Astrocyte of the cerebellum (primary cell): ENCODE data around the gene RHBDL1.

Experiments
- DNase-seq: peaks from one replicate; pipeline ENCODE4 v3.0.0-alpha.2; 2011; ENCODE audit warnings: low read depth
- H3K4me3 ChIP-seq: 2 replicates; pipeline ENCODE4 v1.5.1; 2011; ENCODE audit warnings: mild to moderate bottlenecking, low read depth, low read length, moderate library complexity
- in situ Hi-C: cut with HindIII; loops from 2 replicates; pipeline ENCODE4 v1.10.0; 2017; ENCODE audit warnings: low sequenced_read_pairs
- TF ChIP-seq, protein P1 (sequence below): IDR thresholded peaks from 2 replicates; pipeline ENCODE4 v1.5.1; 2012; ENCODE audit warnings: low read length, low read depth, moderate library complexity, mild to moderate bottlenecking; ENCODE audit errors: missing control alignments

RHBDL1 gene

GRCh38 chr16:682493-683395 lies 7.3 kb downstream of the RHBDL1 start:
- peak overlapping the region; percentile 55 for H3K4me3 ChIP-seq
- no peak for DNase-seq
- in situ Hi-C loops: no loop called here
- TF ChIP-seq, protein P1, sequence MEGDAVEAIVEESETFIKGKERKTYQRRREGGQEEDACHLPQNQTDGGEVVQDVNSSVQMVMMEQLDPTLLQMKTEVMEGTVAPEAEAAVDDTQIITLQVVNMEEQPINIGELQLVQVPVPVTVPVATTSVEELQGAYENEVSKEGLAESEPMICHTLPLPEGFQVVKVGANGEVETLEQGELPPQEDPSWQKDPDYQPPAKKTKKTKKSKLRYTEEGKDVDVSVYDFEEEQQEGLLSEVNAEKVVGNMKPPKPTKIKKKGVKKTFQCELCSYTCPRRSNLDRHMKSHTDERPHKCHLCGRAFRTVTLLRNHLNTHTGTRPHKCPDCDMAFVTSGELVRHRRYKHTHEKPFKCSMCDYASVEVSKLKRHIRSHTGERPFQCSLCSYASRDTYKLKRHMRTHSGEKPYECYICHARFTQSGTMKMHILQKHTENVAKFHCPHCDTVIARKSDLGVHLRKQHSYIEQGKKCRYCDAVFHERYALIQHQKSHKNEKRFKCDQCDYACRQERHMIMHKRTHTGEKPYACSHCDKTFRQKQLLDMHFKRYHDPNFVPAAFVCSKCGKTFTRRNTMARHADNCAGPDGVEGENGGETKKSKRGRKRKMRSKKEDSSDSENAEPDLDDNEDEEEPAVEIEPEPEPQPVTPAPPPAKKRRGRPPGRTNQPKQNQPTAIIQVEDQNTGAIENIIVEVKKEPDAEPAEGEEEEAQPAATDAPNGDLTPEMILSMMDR: no peak

GRCh38 chr16:683396-684070 lies 8.1 kb downstream of the RHBDL1 start:
- TF ChIP-seq, protein P1: no peak
- peak overlapping the region; percentile 55 for H3K4me3 ChIP-seq
- no peak for DNase-seq
- in situ Hi-C loops: no loop called here

DNA sequence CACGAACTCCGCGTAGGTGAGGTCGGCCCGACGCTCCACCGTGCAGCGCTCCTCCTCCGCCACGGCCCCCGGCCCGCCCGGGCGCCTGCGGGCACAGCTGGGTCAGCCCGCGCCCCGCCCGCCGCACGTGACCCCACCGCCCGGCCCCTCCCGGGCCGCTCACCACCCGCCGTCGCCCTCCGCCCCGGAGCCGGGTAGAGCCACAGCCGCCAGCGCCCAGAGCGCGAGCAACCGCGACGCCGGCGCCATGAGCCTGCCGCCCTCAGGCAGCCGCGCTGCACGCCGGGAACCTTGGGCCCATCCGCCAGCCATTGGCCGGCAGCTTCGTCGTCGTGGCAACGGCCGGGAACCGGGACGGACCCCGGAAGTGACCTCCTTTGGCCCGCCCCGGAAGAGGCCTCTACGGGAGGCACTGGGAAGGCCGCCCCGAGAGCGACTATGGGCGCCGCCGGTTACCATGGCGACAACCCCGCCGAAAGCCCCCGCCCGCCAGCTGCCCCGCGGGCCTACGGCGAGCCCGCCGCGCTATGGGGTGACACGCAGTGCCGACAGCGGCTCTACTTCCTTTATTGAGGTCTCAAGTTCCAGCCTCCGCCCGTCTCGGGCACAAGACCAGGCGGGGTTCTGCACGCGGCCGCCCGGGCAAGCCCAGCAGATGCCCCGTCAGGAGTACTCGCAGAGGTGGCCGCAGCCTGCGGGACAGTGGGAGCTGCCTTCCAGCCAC lies 8.8 kb downstream of the RHBDL1 start, which contains the start of gene JMJD8:
JMJD8 (minus strand) TSS at position 264 of the 724 bp plus-strand sequence; CDS start at position 249, 15 bp downstream.
- in situ Hi-C loops: no loop called here
- TF ChIP-seq, protein P1: no peak
- DNase-seq: peak; percentile 78
- peak within 1 kb of the TSS; percentile 55 for H3K4me3 ChIP-seq

DNA sequence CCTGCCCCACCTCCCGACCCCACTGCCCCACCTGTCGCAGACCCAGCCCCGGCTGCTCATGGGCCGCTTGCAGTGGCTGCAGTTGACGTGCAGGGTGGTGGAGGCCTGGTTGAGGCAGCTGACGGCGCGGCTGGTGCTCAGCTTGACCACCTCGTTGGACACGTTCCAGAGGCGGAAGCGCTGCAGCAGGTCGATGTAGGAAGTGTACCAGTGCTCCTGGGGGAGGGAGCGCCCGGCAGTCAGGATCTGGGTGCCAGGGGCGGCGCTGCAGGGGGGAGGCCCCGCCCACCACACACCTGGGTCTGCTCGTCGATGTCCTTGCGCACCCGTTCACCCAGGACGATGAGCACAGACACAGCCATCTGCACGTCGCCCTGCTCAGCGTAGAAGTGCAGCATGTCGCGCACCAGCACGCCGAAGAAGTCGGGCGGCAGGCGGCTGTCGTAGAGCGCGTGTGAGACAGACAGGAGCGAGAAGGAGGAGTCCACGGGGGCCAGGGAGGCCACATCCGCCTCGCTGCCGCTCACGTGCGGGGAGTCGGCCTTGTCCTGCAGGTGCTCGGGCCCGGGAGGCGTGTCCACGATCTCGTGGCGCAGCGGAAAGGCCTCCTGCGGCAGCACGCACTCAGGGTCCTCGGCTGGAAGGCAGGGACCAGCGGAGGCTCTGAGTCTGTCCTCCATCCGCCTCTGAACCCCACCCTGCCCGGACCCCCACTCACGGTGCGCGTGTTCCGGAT lies 9.7 kb downstream of the RHBDL1 start:
- H3K4me3 ChIP-seq: no peak overlapping the region
- DNase-seq: no peak
- TF ChIP-seq, protein P1: no peak
- in situ Hi-C loops: no loop called here

- H3K4me3 ChIP-seq: no peak overlapping the region
- TF ChIP-seq, protein P1: peak; percentile 47
- DNase-seq: no peak
- in situ Hi-C loops: no loop called here
These were observed 10.5 kb downstream of the RHBDL1 start for GRCh38 chr16:685967-686366.
